C4-2B (cell line): ENCODE data around the gene LPP.
A peak's percentile ranks its signal among the peaks of the same experiment; 100 is the strongest.

Source experiments
- H3K27ac ChIP-seq: fragments of 450-650 bp; 2 replicates; pipeline ENCODE4 v1.5.1; 2017
- CTCF ChIP-seq: fragments of 450-650 bp; conservative IDR thresholded peaks from 2 replicates; pipeline ENCODE4 v1.5.1; 2017; ENCODE audit warnings: mild to moderate bottlenecking
- ZFX ChIP-seq: fragments of 450-650 bp; IDR thresholded peaks from 2 replicates; pipeline ENCODE4 v1.6.1; 2017

The LPP gene

GRCh38 chr3:188662795-188663194 lies 508.8 kb downstream of the LPP start:
- H3K27ac ChIP-seq = no peak overlapping the region
- TF ChIP-seq CTCF = no peak
- no peak for TF ChIP-seq ZFX

DNA sequence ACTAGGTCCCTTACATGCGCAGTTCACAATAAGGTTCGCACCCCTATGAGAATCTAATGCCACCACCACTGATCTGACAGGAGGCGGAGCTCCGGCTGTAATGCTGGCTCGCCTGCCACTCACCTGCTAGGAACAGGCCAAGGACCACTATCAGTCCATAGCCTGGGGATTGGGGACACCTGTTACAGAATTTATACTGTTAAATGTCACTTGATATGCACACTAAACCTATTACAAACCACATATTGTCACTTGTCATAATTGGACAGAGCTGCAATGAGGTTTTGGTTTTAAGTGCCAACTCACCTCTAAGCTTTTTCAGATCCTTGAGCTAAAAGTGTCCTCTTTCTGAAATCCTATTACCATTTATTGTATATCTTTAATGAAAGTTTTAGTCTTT lies 509.9 kb downstream of the LPP start:
- no peak overlapping the region for H3K27ac ChIP-seq
- TF ChIP-seq ZFX (no peak), CTCF (no peak)

- no peak overlapping the region for H3K27ac ChIP-seq
- no peak for TF ChIP-seq ZFX
- TF ChIP-seq CTCF = peak; percentile 44
Observed at GRCh38 chr3:188664795-188665194, 510.8 kb downstream of the LPP start.

GRCh38 chr3:188667926-188668325 lies 514.0 kb downstream of the LPP start:
- no peak for TF ChIP-seq ZFX
- no peak for TF ChIP-seq CTCF
- H3K27ac ChIP-seq = no peak overlapping the region

DNA sequence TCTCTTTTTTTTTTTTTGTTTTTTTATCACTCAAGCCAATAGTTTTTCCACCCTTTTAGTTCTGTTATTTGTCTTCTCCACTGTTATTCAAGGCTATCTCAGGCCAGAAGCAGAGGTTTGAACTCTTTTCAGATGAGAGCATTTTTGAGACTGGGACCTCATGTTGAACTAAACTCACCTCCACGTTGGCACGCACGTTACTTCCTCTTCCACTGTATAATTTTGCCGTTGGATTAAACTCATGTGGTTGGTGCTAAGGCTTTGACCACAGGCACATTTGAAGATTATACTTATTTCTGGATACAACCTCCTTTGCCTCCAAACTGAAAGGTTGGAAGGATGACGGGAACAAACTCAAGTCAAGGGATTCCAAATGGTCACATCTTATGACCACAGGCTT lies 516.5 kb downstream of the LPP start:
- TF ChIP-seq CTCF (no peak), ZFX (no peak)
- no peak overlapping the region for H3K27ac ChIP-seq

GRCh38 chr3:188671971-188672370 lies 518.0 kb downstream of the LPP start:
- no peak for TF ChIP-seq CTCF
- TF ChIP-seq ZFX = no peak
- no peak overlapping the region for H3K27ac ChIP-seq

DNA sequence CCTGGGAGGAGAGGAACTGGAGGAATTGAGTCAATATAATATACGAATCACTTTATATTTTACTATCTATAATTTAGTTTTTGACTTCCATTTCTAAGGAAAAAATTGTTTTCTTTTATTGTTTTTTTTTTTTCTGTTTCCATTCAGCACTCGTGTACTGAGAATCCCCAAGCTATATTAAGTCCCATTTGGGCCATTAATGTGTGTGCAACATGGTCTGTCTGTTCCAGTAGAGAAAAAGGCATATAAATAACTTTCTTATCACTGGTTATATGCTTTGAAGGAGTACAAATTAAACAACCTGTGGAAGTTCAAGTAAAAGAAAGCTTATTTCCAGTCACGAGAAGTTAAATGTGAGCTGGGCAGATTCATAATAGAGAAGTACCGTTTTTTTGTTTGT lies 518.9 kb downstream of the LPP start:
- TF ChIP-seq ZFX (no peak), CTCF (no peak)
- no peak overlapping the region for H3K27ac ChIP-seq
